Suprapubic skin (tissue), 3 donors: ENCODE data around the gene PAPSS2.

Source experiments
- EP300 ChIP-seq: sonication (generic); formaldehyde crosslinking; IDR thresholded peaks from one replicate; pipeline ENCODE4 v1.6.1; 2017; ENCODE audit warnings: antibody characterized with exemption
- POLR2A ChIP-seq, 2 donors: fragments of 450-650 bp; IDR thresholded peaks; one replicate each; pipeline ENCODE4 v1.6.1; 2017; ENCODE audit warnings: antibody characterized with exemption in 2 of 2, mild to moderate bottlenecking in 2 of 2, moderate library complexity in 2 of 2
- TF ChIP-seq, protein P1 (sequence below), 2 donors: fragments of 200-600 bp in 1 of 2; fragments of 450-650 bp in 1 of 2; sonication (generic) in 1 of 2; IDR thresholded peaks; one replicate each; pipeline ENCODE4 v1.5.1; 2016 to 2019; ENCODE audit warnings: antibody characterized with exemption in 2 of 2, mild to moderate bottlenecking in 1 of 2, moderate library complexity in 1 of 2

DNA sequence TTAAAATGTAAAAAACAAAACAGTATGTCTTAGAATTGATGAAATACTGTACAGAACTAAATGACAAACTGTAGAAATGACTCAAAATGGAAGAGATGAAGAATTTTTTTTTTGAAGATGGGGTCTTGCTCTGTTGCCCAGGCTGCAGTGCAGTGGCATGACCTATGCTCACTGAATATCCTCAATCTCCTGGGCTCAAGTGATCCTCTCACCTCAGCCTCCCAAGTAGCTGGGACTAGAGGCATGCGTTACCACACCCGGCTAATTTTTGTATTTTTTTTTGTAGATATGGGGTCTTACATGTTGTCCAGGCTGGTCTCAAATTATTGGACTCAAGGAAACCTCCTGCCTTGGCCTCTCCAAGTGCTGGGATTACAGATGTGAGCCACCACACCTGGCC lies 121.9 kb downstream of the PAPSS2 start:
- TF ChIP-seq, protein P1, sequence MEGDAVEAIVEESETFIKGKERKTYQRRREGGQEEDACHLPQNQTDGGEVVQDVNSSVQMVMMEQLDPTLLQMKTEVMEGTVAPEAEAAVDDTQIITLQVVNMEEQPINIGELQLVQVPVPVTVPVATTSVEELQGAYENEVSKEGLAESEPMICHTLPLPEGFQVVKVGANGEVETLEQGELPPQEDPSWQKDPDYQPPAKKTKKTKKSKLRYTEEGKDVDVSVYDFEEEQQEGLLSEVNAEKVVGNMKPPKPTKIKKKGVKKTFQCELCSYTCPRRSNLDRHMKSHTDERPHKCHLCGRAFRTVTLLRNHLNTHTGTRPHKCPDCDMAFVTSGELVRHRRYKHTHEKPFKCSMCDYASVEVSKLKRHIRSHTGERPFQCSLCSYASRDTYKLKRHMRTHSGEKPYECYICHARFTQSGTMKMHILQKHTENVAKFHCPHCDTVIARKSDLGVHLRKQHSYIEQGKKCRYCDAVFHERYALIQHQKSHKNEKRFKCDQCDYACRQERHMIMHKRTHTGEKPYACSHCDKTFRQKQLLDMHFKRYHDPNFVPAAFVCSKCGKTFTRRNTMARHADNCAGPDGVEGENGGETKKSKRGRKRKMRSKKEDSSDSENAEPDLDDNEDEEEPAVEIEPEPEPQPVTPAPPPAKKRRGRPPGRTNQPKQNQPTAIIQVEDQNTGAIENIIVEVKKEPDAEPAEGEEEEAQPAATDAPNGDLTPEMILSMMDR (IDR thresholded peaks at IDR 0.05): no peak
- no peak for TF ChIP-seq POLR2A (IDR thresholded peaks at IDR 0.05)
- TF ChIP-seq EP300: no peak
